NCI-H2081 (cell line): Measurements from ENCODE around the gene ATXN1.
A peak's percentile ranks its signal among the peaks of the same experiment; 100 is the strongest.
"Not testable (repeated sequence)": the region's sequence is repeated elsewhere in the genome, so short reads cannot be mapped to it uniquely, and the experiment has no call there.

Experiments used
- DNase-seq, 2 experiments: peaks; one replicate each; lab custom pipeline; 2025; lab: John Stamatoyannopoulos, UW

ATXN1 gene

GRCh38 chr6:16760516-16761470, at the start of gene ATXN1:
Gene ATXN1 (minus strand): TSS chr6:16761460.
- DNase-seq, result no peak

GRCh38 chr6:16810411-16810810, 49.2 kb upstream of the ATXN1 start:
- no peak for DNase-seq

GRCh38 chr6:16809753-16810358, 48.6 kb upstream of the ATXN1 start:
- DNase-seq, result no peak

- no peak for DNase-seq
Measured at GRCh38 chr6:16807956-16808355, 46.7 kb upstream of the ATXN1 start.

GRCh38 chr6:16806363-16806762, 45.1 kb upstream of the ATXN1 start:
- no peak for DNase-seq

GRCh38 chr6:16805243-16805950, 44.1 kb upstream of the ATXN1 start:
- peak in 1 of 2 experiments; percentile 23 for DNase-seq

- no peak for DNase-seq
Measured at GRCh38 chr6:16804546-16805242, 43.4 kb upstream of the ATXN1 start.

DNA sequence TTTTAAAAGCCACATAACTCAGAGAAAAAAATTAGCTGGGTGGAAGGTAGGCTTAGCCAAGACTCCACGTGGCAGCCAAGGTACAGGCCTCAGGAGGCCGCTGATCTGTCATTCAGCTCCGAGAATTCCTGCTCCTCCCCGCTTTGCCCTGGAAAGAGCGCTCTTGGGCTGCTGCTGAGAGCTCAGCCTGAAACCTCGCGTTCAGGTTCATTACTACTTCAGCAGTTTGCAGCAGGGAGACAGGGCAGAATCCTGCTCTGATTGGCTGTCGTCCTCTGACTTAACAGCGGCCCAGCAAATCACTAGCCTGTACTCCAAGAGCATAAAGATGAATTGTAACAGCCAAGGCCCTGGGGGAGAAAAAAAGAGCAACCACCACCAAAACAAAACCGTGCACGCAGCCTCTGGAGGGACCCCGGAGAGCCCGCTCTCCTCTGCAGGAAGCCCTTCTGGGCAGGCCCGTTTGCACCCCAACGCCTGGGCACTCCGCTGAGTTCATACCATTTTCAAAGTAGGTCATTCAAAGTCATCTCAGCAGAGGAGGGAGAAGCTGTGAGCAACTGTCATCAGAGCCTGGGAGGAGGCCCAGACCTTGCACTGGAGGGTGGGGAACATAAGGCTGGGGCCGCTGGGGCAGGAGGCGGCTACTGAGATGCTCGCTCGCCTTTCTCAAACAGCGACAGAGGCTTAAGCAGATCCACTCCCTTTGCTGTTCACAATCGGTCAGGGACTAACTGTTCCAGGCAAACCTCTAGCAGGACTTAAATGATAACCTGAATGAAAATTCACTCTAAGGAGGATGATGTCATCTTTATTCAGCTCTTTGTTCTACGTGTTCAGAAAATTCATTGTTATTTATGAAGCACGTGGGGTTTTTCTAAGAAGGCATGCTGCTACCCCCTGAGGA, 42.3 kb upstream of the ATXN1 start:
- no peak for DNase-seq

GRCh38 chr6:16802071-16802470, 40.8 kb upstream of the ATXN1 start:
- DNase-seq, result no peak

DNA sequence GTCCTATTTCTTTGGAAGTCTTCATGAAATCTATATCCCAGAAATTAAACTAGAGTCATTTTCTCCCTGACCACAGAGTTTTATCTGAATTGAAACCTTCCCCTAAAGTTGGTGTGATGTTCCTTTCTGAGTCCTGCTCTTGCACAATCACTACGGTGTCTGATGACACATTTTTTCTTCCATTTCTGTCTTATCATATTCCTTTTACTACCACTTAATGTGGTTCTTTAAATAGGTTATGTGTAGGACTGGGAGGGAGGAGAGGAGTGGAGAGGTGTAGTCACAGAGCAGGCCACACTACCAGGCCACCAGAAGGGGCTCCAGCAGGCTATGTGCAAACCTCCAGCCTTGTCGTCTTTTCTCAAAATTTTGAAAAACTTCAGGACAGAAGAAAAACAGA, 39.7 kb upstream of the ATXN1 start:
- DNase-seq, result no peak

DNA sequence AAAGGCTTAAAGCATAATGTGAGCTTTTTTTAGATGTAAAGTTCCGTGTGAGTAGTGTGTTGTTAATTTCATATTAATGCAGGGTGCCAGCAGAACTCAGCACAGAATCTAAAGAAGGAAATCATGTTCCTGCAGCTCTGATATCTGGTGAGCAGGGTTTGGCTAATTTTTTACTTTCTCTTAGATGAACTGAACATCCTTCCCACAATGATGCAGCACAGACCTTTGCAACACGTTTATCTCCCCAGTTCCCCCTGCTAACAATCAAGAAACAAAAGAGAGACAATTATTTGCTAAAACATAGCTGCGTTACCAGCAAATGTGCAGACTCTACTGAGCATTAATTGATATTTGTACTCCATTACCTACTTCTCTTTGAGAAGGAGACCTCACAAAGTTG, 39.1 kb upstream of the ATXN1 start:
- DNase-seq, result no peak

DNA sequence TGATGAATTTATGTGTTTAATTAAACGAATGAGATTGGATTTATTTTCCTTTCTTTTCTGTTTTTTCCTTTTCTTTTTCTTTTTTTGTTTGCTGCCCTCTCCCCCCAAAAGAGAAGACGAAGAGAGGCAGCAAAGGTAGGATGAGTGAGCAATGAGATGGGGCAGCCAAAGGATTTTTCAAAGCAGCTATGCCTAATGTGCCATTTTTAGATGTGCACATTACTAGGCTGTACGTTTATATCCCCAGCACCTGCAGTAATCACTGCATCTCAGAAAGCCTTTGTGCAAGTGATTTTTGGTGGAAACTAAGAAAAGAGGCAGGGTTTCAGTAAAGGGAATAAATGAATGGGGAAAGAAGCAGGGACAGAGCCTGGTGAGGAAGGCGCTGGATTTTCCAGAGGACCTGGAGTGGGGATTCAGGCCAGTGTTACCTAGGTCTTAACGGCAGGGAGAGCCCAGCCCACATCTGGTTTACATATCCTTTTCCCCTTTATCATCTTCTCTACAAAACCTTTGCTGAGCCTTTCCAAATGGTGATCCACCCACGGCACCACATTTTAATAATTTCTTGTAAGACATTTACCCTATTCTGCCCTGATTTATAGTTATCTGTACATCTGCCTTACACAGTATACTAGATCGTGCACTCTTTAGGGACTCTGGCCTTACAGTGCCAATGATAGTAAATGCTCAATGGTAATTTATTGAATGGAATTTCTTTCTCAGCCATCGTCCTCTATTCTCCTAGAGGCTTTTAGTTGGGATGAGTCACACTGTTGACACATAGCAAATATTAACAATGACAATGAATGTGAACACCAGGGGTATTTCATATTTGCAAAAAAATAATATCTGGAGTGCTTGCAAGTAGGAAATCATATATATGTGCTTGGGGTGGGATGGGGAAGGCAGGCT, 38.3 kb upstream of the ATXN1 start:
- DNase-seq, result peak in 1 of 2 experiments; percentile 27

GRCh38 chr6:16793828-16794412, 32.7 kb upstream of the ATXN1 start:
- no peak for DNase-seq

DNA sequence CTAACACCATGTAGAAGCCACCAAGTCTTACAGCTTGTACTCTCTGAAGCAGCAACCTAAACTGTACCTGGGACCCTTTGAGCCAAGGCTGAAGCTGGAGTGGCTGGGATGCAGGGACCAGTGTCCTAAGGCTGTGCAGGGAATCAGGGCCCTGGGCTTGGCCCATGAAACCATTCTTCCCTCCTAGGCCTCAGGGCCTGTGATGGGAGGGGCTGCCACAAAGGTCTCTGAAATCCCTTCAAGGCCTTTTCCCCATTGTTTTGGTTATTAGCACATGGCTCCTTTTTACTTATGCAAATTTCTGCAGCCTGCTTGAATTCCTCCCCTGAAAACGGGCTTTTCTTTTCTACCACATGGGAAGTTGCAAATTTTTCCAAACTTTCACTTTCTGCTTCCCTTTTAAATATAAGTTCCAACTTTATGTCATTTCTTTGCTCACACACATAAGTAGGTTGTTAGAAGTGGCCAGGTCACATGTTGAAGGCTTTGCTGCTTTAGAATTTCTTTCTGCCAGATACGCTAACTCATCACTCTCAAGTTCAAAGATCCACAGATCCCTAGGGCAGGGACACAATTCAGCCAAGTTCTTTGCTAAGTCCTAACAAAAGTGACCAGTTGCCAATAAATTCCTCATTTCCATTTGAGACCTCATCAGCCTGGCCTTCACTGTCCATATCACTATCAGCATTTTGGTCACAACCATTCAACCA, 28.2 kb upstream of the ATXN1 start:
- no peak for DNase-seq

- no peak for DNase-seq
Measured at GRCh38 chr6:16787128-16787682, 25.9 kb upstream of the ATXN1 start.

DNA sequence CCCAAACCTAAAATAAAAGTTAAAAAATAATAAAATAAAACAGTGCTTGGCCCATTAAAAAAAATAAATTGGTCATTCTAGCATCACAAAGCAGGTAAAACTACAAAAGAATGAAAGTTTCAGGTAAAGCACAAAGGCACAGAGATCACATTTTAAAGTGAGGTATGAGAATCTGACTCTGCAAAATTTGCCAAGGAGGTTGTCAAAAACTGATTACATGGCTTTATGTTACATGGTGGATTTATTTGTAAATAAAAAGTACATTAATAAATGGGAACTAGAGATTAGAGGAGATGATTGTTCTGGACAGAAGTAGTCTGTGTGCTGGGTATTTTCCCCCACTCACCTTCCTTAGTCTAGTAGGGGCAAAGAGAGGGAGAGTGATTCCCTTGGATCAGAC, 24.2 kb upstream of the ATXN1 start:
- no peak for DNase-seq

GRCh38 chr6:16784957-16785356, 23.7 kb upstream of the ATXN1 start:
- not testable (repeated sequence) for DNase-seq

- no peak for DNase-seq
Measured at GRCh38 chr6:16783952-16784565, 22.8 kb upstream of the ATXN1 start.
